GM18508 (cell line): ENCODE data around the gene PNP.
"Not testable (repeated sequence)": the region's sequence is repeated elsewhere in the genome, so short reads cannot be mapped to it uniquely, and the experiment has no call there.

Experiments
- ATAC-seq: cut with Tn5 transposase; IDR thresholded peaks from one replicate; pipeline ENCODE4 v1.9.1; 2021; ENCODE audit warnings: moderate number of reproducible peaks; ENCODE audit not compliant: insufficient read depth, unreplicated experiment

PNP gene

GRCh38 chr14:20487396-20487725 lies 18.2 kb downstream of the PNP start:
- ATAC-seq = no peak

GRCh38 chr14:20489093-20489994 lies 20.1 kb downstream of the PNP start:
- no peak for ATAC-seq

- ATAC-seq = no peak
Measured at GRCh38 chr14:20490563-20490962, 21.4 kb downstream of the PNP start.

- ATAC-seq = no peak
Measured at GRCh38 chr14:20492486-20492885, 23.3 kb downstream of the PNP start.

- no peak for ATAC-seq
Measured at GRCh38 chr14:20493634-20494033, 24.4 kb downstream of the PNP start.

- no peak for ATAC-seq
Measured at GRCh38 chr14:20494935-20495766, 25.9 kb downstream of the PNP start.

GRCh38 chr14:20498622-20499021 lies 29.4 kb downstream of the PNP start:
- no peak for ATAC-seq

- no peak for ATAC-seq
Measured at GRCh38 chr14:20499108-20499507, 29.9 kb downstream of the PNP start.

- no peak for ATAC-seq
Measured at GRCh38 chr14:20499881-20500280, 30.7 kb downstream of the PNP start.

GRCh38 chr14:20501346-20501745 lies 32.1 kb downstream of the PNP start:
- ATAC-seq = no peak

- ATAC-seq = no peak
Measured at GRCh38 chr14:20503898-20504297, 34.7 kb downstream of the PNP start.

GRCh38 chr14:20506276-20506675 lies 37.1 kb downstream of the PNP start:
- ATAC-seq = not testable (repeated sequence)

- ATAC-seq = not testable (repeated sequence)
Measured at GRCh38 chr14:20506752-20507151, 37.5 kb downstream of the PNP start.

- ATAC-seq = not testable (repeated sequence)
Measured at GRCh38 chr14:20507537-20507936, 38.3 kb downstream of the PNP start.

GRCh38 chr14:20508367-20508766 lies 39.2 kb downstream of the PNP start:
- ATAC-seq = no peak

- no peak for ATAC-seq
Measured at GRCh38 chr14:20512177-20512905, 43.1 kb downstream of the PNP start.

- no peak for ATAC-seq
Measured at GRCh38 chr14:20515846-20516245, 46.6 kb downstream of the PNP start.

- no peak for ATAC-seq
Measured at GRCh38 chr14:20516921-20517320, 47.7 kb downstream of the PNP start.

GRCh38 chr14:20522332-20522731 lies 53.1 kb downstream of the PNP start:
- ATAC-seq = no peak

GRCh38 chr14:20524027-20524426 lies 54.8 kb downstream of the PNP start:
- ATAC-seq = no peak
